GM19099 (cell line): Measurements from ENCODE around the gene USP3.

Experiments
- POLR2A ChIP-seq: IDR thresholded peaks from 3 replicates; pipeline ENCODE4 v1.6.1; 2011; ENCODE audit warnings: low read depth; ENCODE audit not compliant: insufficient read length; ENCODE audit errors: extremely low read depth

USP3 gene

DNA sequence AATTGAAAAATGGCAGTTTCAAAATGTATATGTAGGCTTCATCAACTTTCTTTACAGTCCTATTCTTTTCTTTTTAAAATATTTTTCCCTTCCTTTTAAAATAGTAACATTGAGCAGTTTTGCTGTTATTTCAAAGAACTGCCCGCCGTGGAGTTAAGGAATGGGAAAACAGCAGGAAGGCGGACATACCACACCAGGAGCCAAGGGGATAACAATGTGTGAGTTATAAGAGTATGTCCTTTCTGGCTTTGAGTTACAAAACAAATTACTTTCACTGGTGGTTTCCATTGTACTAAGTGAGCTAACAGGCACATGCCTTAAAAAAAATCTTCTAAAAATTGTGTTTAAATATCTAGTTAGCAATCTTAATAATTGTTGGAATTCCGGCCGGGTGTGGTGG, 55.4 kb downstream of the USP3 start:
- no peak for TF ChIP-seq POLR2A

DNA sequence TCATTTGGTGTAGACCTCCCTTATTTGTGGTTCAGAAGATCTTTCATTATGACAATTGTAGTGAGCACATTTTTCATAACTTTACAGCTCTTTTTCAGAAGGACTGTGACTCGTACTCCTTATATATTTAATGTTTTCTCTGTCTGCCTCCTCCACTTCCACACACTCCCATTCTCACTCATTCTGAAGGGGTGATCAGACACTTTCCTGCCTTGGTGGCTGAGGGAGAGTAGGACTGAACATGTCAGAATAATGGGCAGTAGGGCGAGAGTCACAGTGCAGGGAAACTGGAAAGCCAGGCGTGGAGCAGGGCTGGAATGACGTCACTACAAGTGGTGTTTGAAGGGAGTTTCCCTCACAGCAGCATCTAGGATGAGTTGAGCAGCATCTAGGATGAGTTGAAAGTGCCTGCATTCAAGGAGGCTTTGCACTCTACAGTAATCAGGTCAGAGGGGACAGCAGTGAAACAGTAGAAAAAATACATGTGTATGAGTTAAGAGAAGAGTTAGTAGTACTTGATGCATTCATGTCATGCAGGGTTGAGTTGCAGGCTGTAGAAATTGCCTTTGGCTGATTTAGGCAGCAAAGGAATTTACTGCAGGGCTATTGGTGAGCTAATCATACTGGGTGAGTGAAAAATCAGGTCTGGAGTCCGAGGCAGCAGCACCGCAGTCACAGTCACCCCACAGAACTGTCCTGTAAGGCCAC, 56.5 kb downstream of the USP3 start:
- no peak for TF ChIP-seq POLR2A

DNA sequence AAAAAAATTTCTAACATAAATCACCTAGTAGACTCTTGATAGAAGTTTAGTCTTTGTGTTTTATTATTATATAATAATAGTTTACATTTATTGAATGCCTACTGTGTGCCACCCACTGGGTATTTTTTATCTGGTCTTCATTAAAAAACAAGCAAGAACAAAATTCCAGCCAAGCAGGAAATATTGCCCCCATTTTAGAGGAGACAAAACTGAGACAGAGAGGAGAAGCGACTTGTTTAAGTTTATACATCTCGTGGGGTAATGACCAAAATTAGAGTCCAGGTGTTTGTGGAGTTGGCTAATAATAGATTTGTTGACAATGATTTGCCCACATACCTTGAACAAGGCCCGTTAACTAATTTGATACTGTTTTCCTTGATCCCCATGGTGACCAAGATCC, 59.7 kb downstream of the USP3 start:
- TF ChIP-seq POLR2A, result no peak

DNA sequence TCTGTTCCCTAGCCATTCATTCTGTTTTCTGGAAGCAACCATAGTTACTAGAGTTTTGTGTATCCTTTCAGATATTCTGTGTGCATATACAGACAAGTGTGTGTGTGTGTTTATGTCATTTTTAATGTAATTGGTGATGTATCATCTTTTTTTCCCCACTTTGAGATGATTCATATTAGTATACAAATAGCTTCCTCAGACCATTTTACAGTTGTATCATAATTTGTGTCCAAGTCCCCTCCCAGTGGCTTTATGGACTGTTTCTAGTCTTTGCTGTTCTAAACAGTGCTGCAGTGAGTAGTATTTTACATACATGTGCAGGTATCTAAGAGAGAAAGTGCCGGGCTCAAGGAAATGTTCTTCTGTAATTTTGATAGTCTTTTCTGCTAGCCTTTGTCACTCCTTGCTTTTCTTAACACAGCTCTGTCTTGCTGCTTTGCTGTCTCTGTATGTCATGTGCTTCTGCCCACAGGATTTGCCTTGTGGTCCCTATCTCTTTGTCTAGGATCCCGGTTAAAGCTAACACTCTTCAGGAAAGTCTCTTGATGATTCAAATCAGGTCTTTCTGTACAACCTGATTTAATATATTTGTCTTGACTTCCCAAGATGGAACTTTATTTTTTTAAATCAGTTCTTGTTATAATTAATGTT, 61.3 kb downstream of the USP3 start:
- no peak for TF ChIP-seq POLR2A

DNA sequence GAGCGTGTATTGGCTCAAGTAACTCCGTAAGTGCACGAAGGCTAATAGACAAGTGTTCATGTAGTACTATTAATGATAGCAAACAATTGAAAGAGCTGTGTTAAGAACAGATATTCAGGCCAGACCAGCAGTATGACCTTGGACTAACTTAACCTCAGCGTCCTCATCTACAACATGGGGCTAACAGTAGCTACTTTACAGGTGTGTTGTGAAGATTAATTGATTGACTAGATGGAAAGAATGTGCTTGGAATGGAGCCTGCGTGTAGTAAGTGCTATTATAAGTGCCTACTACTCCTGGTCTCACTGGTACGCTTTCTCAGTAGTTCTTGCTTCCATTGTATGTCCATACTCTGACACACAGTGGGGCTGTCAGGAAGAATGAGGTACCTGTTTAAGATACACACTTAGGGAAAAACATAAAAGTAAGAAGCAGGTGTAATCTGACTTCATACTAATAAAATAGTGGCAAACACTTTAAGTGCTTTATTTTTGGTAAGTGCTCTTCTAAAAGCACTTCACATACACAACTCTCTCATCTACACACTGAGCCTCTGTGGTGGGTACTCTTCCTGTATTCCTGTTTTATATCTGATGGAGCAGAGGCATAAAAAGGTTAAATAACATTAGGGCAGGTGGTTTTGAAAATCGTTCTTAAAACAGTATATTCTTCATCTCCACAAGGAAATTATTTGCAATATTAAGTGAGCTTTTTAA, 68.5 kb downstream of the USP3 start:
- TF ChIP-seq POLR2A, result no peak

DNA sequence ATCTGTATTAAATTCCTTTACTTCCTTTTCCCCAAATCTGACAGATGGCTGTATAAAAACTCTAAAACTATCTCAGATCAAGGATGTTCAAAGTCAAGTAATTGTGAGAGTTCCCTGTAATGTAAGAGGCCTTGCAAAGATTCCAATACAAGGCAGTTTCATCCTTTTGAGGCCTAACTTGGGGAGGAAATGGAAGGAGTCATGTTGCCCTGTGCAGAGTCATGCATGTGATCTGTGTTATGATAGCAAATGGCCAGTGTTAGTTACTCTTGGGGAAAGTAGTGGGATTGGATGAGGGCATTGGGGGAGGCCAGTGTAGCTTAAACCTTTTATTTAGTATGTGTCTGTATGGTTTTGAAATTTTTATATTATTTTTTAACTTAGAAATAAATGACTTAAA, 69.1 kb downstream of the USP3 start:
- TF ChIP-seq POLR2A, result no peak

DNA sequence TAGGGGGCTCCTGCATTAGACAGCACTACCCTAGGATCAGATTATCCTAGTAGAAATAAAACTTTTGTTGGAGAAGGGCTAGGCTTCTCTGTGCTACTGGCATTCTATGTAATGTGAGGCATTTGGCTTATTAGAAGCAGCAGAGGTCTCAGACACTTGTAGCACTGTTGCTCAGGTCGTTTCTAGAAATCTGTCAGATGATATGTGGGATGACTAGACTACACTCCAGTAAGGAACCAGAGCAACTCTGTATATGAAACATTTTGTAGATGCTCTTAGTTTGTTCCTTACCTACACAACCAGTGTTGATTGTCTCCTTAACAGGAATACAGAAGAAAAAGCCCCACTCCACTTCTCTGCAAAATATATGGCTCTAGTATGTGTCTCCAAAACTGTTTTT, 70.9 kb downstream of the USP3 start:
- TF ChIP-seq POLR2A, result no peak

DNA sequence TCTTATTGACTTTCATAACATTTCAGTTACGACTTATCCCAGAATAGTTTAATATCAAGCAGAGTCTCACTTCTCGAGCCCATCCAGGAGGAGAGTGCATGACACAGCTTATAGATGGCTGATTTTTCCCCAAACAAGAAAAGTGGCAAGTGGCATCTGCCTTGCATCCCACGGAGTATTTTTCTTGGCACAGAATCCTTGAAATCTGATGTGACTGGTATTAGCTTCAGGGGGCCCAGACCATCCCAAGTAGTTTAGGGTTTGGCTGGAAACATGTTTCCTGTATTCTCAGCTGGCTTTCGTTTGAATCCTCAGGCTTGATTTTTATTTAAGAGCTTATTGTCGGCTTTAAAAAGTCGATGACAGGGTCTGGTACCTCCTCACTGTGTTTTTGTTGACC, 72.0 kb downstream of the USP3 start:
- TF ChIP-seq POLR2A, result no peak

DNA sequence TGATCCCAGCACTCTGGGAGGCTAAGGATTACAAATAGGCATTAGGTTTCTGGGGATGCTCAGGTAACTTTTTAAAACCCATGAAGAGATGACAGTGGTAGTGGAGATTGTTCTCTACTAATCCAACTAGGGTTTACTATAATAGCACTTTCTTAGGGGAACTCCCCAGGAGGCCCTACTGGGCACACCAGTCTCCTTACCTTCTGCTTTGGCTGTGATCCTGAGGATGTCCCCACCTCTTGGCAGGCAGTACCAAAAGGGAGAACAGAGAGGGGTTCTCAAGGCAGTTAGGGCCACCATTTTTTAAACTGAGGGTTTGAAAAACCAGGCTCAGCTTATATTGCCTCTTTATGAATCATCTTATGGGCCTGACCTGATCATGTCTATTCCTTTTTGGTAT, 77.8 kb downstream of the USP3 start:
- no peak for TF ChIP-seq POLR2A

DNA sequence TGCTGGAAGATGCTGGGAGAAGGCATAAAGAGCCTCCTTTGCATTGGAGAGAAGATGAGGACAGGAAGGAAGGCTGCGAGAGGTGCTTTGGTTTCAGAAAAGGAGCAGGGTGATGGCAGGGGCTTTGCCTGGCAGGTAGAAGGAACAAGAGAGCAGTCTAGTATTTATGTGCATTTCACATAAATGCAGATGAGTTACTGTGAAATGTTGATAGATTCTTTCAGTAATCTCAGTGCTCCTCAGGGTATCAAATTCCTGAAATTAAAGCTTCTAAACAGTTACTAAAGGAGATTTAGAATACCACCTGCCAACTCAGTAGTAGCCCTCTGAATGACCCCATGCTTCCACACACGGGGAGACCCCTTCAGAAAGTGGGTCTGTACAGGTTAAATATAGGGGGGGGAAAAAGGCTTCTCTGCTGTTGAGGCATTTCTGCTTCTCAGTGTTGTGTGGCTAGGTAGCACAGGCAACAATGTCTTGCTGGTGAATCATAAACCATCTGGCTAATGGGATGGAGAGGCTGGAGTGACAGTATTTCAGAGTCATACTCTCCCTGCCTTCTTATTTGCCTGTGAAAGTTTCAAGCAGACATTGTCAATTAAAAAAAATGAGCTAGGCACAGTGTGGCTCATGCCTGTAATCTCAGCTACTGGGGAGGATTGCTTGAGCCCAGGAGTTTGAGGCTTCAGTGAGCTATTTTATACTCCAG, 78.5 kb downstream of the USP3 start:
- TF ChIP-seq POLR2A, result no peak

DNA sequence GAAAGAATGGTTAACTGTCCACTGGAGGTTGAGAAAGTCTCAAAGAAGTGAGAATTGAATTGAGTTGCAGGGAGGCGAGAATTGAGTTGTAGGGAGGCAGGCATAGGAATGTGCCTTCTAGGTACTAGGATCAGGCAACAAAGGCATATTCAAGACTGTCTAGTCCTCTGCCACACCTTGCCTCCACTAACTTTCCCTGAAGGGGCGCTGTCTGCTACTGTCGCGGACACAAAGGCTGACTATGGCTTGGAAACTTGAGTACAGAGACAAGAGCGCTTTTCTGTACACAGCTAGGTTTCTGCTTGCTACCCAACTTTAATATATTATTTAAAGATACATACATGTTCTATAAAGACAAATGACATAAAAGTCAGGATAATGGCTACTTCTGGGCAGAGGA, 82.4 kb downstream of the USP3 start:
- TF ChIP-seq POLR2A, result no peak

DNA sequence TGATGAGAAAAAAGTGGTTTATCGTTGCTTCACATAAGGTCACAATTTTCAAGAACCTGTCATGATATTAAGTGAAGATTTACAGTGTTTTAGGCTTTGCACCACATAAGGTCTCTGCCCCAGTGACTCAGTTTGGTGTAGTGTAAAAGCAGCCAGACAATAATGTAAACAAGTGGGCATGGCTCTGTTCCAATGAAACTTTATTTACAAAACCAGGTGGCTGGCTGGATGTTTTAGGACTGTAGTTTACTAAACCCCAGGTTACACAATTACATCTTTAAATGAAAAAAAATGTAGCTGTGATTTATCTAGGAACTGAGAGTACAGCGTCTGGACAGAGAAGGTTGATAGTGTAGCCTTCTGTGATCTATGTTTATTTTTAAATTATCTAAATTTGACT, 83.1 kb downstream of the USP3 start:
- TF ChIP-seq POLR2A, result no peak

DNA sequence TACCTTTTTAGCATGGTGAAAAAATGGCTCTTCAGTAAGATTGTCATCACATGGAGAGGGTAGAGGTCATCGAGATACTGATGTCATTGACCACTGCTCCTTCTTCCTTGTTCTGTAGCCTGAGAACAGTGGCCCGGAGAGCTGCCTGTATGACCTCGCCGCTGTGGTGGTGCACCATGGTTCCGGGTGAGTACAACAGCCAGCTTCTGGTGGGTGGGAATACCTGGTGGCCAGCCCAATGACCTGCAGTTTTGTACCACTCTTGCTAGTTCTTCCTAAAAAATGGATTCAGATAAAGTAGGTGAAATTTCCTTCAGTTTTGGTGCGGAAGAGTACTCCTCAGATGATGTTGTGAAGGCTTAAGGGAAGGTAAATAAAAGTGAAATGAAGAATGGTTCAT, 84.4 kb downstream of the USP3 start:
- no peak for TF ChIP-seq POLR2A

DNA sequence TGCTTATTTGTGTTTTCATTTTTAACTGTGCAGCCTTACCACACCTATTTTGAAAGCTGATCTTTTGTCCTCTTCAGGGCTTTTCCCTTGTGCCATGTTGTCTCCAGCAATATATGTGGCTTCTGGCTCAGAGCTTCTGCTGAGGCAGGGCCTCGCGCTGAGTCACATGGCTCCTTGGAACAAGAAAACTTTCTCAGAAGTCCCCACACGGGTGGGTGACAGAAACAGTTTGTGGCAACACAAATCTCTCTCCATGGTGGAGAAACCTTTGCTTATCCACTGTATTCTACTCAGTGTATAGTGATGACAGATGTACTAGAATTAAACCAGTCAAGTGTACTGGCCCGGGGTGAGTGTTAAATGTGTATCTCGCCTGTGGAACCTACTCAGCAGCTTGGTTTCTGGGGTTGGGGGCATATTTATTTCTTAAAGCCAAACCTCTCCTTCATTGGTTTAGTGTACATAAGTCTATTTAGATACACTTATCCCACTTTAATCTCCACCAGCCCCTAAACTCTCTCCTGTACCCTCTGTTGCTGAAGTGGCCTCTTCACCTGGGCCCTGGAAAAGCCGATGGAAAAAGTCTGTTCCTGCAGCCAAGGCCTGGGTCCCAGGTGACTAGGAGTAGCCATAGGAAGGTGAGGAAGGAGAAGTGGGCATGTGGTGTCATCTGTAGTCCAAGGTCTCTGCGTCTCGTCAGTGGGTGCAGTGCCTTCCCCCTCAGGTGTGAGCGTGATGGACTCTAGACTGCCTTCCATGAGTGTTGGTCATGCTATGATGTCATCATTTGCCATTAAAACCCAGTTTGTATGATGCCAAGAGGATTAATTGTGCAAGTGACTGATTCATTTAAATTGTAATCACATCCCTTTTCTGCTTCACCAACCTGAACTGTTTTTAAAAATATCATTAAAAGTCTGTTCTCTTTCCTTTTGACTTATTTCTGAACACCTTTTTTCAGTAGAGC, 89.6 kb downstream of the USP3 start:
- TF ChIP-seq POLR2A, result no peak
